ENCODE data around the gene DCAF12. TPM values are rescaled to one million over a fixed set of nuclear protein-coding genes. Genes with fewer than 3 reads are reported as not detected.

The DCAF12 gene
- total RNA-seq, 1 donor from 2014 or later, result 38.5 TPM

DNA sequence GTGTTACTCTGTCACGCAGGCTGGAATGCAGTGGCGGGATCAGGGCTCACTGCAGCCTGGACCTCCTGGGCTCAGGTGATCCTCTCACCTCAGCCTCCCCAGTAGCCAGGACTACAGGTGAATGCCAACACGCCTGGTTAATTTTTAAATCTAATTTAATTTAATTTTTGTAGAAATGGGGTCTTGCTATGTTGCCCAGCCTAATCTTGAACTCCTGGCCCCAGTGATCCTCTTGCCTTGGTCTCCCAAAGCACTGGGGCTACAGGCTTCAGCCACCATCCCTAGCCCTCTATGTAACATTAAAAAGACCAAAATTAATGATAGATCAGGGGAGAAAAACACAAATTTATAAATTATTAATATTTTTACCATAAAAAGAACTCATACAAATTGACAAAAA, 66.5 kb downstream of the DCAF12 start:
- Histone ChIP-seq H3K9me3 (no peaks in the 10 kb centered on the region), H3K27me3 (ENCODE audit: low read depth) (no peaks in the 10 kb centered on the region), H3K27ac (no peak overlapping the region), H3K4me3 (no peak overlapping the region), H3K36me3 (no peaks in the 10 kb centered on the region), H3K4me1 (no peaks in the 10 kb centered on the region)
- ATAC-seq, result no peak
- no peak for DNase-seq
- intact Hi-C loops (cut with DNase I), result no loop called here
- TF ChIP-seq, protein P1, sequence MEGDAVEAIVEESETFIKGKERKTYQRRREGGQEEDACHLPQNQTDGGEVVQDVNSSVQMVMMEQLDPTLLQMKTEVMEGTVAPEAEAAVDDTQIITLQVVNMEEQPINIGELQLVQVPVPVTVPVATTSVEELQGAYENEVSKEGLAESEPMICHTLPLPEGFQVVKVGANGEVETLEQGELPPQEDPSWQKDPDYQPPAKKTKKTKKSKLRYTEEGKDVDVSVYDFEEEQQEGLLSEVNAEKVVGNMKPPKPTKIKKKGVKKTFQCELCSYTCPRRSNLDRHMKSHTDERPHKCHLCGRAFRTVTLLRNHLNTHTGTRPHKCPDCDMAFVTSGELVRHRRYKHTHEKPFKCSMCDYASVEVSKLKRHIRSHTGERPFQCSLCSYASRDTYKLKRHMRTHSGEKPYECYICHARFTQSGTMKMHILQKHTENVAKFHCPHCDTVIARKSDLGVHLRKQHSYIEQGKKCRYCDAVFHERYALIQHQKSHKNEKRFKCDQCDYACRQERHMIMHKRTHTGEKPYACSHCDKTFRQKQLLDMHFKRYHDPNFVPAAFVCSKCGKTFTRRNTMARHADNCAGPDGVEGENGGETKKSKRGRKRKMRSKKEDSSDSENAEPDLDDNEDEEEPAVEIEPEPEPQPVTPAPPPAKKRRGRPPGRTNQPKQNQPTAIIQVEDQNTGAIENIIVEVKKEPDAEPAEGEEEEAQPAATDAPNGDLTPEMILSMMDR (IDR thresholded peaks at IDR 0.05), result no peak

GRCh38 chr9:34059281-34059680, 67.2 kb downstream of the DCAF12 start:
- DNase-seq (no peak), ATAC-seq (no peak)
- TF ChIP-seq, protein P1 (IDR thresholded peaks at IDR 0.05), result no peak
- Histone ChIP-seq H3K9me3 (no peaks in the 10 kb centered on the region), H3K4me1 (no peaks in the 10 kb centered on the region), H3K36me3 (no peaks in the 10 kb centered on the region), H3K27me3 (ENCODE audit: low read depth) (no peaks in the 10 kb centered on the region), H3K27ac (no peak overlapping the region), H3K4me3 (no peak overlapping the region)
- intact Hi-C loops (cut with DNase I), result no loop called here

DNA sequence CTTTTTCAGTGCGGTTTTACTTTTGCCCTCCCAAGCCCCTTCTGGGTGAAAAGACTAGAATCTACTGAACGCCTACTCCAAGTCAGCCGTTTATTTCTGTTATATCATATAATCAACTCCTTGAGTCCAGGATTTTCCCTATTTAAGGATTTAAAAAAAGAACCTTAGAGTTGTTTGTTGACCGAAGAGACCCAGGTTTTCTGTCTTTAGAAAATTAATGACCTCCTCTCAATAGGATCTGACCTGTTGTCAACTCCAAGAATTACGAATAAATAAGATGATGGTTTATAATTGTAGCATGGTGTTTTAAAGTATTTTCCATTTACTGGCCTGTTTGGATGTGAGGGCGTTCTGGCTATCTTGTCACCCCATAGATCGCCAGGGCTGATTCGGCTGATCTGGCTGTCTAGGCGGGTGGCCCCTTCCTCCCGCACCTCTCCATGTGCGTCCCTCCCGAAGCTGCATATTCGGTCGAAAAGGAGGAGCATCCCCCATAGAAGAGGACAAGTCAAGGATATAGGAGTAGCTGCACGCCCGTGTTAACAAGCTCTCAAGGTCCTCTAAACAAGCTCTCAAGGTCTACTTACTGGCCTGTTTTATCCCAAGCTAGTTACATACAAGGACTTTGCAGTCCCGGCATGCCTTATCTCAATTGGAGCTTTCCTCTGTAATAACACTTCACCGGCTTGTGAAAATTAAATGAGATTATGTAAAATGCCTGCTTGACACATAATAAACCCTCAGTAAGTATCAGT, 76.7 kb downstream of the DCAF12 start:
- ATAC-seq (no peak), DNase-seq (no peak)
- no peaks in the 10 kb centered on the region for H3K36me3 ChIP-seq
- no peaks in the 10 kb centered on the region for H3K27me3 ChIP-seq (ENCODE audit: low read depth)
- intact Hi-C loops (cut with DNase I), result no loop called here
- H3K27ac ChIP-seq, result peak overlapping the region; percentile 92
- H3K9me3 ChIP-seq, result no peaks in the 10 kb centered on the region
- TF ChIP-seq, protein P1 (IDR thresholded peaks at IDR 0.05), result no peak
- H3K4me1 ChIP-seq, result peaks cover 20% of the 10 kb centered on the region
- peak overlapping the region; percentile 96 for H3K4me3 ChIP-seq

DNA sequence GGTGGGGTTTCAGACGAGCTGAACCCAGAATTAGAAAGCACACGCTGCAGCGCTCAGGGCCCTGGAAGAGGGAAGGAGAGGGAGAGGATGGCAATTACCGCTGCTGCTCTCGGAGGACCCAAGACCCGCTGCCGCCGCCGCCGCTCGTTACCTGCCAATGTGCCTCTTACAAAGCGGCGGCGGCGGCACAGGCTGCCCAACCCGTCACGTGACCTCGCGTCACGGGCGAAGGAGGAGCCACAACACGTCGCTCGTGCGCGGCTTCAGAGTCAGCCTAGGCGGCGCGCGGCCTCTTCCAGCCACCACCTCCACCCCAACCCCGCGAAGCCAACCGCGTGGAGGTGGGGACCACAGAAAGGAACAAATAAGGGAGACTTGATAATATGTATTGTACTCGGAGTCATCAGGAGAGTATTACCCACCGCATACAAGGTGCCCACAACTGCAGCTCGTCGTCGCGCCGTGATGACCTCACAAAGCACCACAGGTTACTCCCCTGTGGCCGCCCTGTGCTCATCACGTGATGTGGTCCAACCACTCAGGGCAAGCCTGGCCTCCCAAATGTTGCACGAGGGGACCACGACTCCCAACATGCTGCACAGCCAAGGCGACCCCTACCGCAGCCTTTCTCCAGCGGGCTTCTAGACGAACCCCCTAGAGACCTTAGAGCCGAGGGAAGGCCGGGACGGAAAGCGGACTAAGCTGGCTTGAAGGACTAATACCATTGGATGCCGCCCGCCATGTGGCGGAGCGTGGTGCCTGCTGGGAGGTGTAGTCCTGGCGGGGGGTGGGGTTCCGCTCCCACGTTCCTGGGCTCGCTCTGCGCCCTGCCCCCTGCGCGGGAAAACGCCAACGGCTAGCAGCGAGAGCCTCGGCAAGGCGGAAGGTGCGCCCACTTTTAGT, 77.5 kb downstream of the DCAF12 start, which contains the start of gene UBAP2:
Gene UBAP2 (minus strand): TSS at position 161 of the 903 bp plus-strand sequence. CDS start 31,739 bp downstream, outside the sequence.
- Histone ChIP-seq H3K9me3 (no peaks in the 10 kb centered on the region), H3K27me3 (ENCODE audit: low read depth) (no peaks in the 10 kb centered on the region), H3K4me1 (peaks cover 20% of the 10 kb centered on the region), H3K36me3 (no peaks in the 10 kb centered on the region), H3K27ac (peak within 1 kb of the TSS; percentile 92), H3K4me3 (peak within 1 kb of the TSS; percentile 96)
- peak; percentile 97 for ATAC-seq
- TF ChIP-seq, protein P1 (IDR thresholded peaks at IDR 0.05), result no peak
- DNase-seq, result peak; percentile 99
- intact Hi-C loops (cut with DNase I), result no loop called here

GRCh38 chr9:34047864-34048726, 78.4 kb downstream of the DCAF12 start:
- DNase-seq, result peak; percentile 58
- no peaks in the 10 kb centered on the region for H3K9me3 ChIP-seq
- no peaks in the 10 kb centered on the region for H3K27me3 ChIP-seq (ENCODE audit: low read depth)
- peak overlapping the region; percentile 92 for H3K27ac ChIP-seq
- ATAC-seq, result peak; percentile 47 to 58
- peaks cover 20% of the 10 kb centered on the region for H3K4me1 ChIP-seq
- TF ChIP-seq, protein P1 (IDR thresholded peaks at IDR 0.05), result no peak
- H3K36me3 ChIP-seq, result no peaks in the 10 kb centered on the region
- peak overlapping the region; percentile 96 for H3K4me3 ChIP-seq
- intact Hi-C loops (cut with DNase I), result no loop called here

All from lower lobe of right lung (tissue), 2 donors.